Superior temporal gyrus (tissue), 1 donor: ENCODE results near the gene NQO2.
"Not testable (repeated sequence)": the region's sequence is repeated elsewhere in the genome, so short reads cannot be mapped to it uniquely, and the experiment has no call there.

Source experiments
- DNase-seq: peaks from one replicate; pipeline ENCODE4 v3.0.0-alpha.2; 2016; ENCODE audit errors: extremely low spot score

Gene NQO2

GRCh38 chr6:3037638-3038365 lies 38.1 kb downstream of the NQO2 start:
- no peak for DNase-seq

- DNase-seq: no peak
Observed at GRCh38 chr6:3039384-3039783, 39.7 kb downstream of the NQO2 start.

- no peak for DNase-seq
Observed at GRCh38 chr6:3041147-3041546, 41.5 kb downstream of the NQO2 start.

- no peak for DNase-seq
Observed at GRCh38 chr6:3041606-3042005, 41.9 kb downstream of the NQO2 start.

GRCh38 chr6:3045369-3045768 lies 45.7 kb downstream of the NQO2 start:
- no peak for DNase-seq

GRCh38 chr6:3045777-3046176 lies 46.1 kb downstream of the NQO2 start:
- DNase-seq: no peak

GRCh38 chr6:3046295-3046694 lies 46.6 kb downstream of the NQO2 start:
- no peak for DNase-seq

- not testable (repeated sequence) for DNase-seq
Observed at GRCh38 chr6:3048009-3048408, 48.3 kb downstream of the NQO2 start.

- no peak for DNase-seq
Observed at GRCh38 chr6:3052481-3053230, 53.0 kb downstream of the NQO2 start.

GRCh38 chr6:3053231-3053508 lies 53.5 kb downstream of the NQO2 start:
- DNase-seq: no peak

- DNase-seq: not testable (repeated sequence)
Observed at GRCh38 chr6:3054229-3055157, 54.8 kb downstream of the NQO2 start.

- DNase-seq: not testable (repeated sequence)
Observed at GRCh38 chr6:3055158-3055499, 55.4 kb downstream of the NQO2 start.

GRCh38 chr6:3057063-3057770 lies 57.5 kb downstream of the NQO2 start:
- no peak for DNase-seq

GRCh38 chr6:3058957-3059356 lies 59.3 kb downstream of the NQO2 start:
- DNase-seq: no peak

- not testable (repeated sequence) for DNase-seq
Observed at GRCh38 chr6:3060092-3060491, 60.4 kb downstream of the NQO2 start.

- no peak for DNase-seq
Observed at GRCh38 chr6:3061501-3061941, 61.8 kb downstream of the NQO2 start.

- DNase-seq: not testable (repeated sequence)
Observed at GRCh38 chr6:3063340-3063732, 63.6 kb downstream of the NQO2 start.

GRCh38 chr6:3063733-3064700 lies 64.3 kb downstream of the NQO2 start:
- peak; percentile 86 for DNase-seq

GRCh38 chr6:3068329-3069214 lies 68.9 kb downstream of the NQO2 start, which contains the start of gene RIPK1:
Gene RIPK1, plus strand, starts transcription at chr6:3068494. Its CDS starts 8,330 bp downstream, at chr6:3076824.
- DNase-seq: peak; percentile 91
